HG03095 (cell line): ENCODE data around the gene ACACB.

Experiments
- ATAC-seq: cut with Tn5 transposase; IDR thresholded peaks from one replicate; pipeline ENCODE4 v1.9.1; 2021; ENCODE audit warnings: moderate library complexity; ENCODE audit not compliant: unreplicated experiment

Gene ACACB

GRCh38 chr12:109247831-109248654, 131.7 kb downstream of the ACACB start:
- ATAC-seq, result no peak

DNA sequence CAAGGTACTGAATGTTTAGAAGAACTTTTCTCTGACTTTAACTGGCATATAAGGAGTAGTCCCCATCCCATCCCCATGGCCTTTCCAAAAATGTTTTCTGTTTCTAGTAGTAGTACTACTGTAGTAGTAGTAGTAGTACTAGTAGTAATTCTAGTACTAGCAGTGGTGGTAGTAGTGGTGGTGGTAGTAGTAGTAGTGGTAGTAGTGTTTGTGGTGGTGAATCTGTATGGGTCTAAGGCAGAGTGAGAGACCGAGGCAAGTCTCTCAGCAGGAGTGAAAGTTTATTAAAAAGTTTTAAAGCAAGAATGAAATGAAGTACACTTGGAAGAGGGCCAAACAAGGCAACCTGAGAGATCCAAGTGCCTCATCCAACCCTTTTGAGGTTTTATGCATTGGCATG, 134.1 kb downstream of the ACACB start:
- no peak for ATAC-seq

GRCh38 chr12:109252799-109253198, 136.4 kb downstream of the ACACB start:
- ATAC-seq, result no peak

GRCh38 chr12:109253913-109254544, 137.6 kb downstream of the ACACB start:
- ATAC-seq, result no peak

DNA sequence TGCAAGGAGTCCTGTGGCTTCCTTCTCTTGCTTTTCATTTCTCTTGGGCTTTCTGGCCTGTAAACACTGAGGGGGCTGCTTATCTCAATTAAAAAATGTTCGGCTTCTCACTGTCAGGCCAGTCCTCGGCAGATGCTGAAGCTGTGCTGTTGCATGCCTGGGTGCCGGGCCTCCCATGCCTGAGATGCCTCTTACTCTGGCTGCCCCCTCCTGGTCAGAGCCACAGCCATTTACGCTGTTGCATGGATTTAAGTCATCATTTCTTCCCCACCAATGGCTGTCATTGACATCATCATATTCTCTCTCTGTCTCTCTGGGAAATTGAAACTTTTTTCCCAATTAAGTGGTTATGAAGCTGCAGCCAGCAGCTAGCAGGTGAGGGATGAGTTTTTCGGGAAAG, 139.0 kb downstream of the ACACB start:
- ATAC-seq, result no peak

GRCh38 chr12:109256011-109256410, 139.6 kb downstream of the ACACB start:
- no peak for ATAC-seq

- no peak for ATAC-seq
Observed at GRCh38 chr12:109258201-109258600, 141.8 kb downstream of the ACACB start.

DNA sequence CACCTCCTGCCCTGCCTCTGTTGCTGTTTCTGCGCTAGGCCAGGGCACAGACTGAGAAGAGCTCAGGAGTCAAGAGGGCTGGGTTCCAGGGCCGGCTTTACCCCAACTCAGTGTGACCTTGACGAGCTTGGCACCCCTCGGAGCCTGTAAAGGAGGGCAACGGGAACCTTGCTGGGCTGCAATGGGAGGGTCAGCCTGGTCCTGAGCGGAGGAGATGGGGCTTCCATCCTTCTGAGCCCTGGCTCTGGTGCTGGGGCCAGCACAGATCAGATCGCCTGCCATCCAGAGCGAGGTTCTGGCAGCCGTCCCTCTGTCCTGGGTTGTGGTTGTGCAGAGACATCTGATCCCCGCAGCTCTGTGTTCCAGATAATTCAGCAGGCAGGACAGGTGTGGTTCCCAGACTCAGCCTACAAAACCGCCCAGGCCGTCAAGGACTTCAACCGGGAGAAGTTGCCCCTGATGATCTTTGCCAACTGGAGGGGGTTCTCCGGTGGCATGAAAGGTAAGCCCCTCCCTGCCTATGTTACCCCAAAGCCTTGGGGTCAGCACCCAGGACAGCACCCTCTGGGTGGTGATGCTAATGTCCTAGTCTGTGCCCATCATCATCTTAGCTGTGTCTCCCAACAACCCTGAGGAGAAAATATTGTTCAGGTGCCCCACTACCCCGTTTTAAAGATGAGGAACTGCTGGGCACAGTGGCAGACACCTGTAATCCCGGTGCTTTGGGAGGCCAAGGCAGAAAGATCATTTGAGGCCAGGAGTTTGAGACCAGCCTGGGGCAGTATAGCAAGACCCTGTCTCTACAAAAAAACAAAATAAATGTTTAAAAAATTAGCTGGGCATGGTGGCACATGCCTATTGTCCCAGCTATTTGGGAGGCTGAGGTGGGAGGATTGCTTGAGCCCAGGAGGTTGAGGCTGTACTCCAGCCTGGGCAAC, 142.5 kb downstream of the ACACB start:
- ATAC-seq, result no peak

- ATAC-seq, result no peak
Observed at GRCh38 chr12:109259545-109259895, 143.1 kb downstream of the ACACB start.

GRCh38 chr12:109261087-109261486, 144.7 kb downstream of the ACACB start:
- ATAC-seq, result no peak

GRCh38 chr12:109261939-109262338, 145.6 kb downstream of the ACACB start:
- no peak for ATAC-seq

GRCh38 chr12:109263439-109263838, 147.1 kb downstream of the ACACB start:
- no peak for ATAC-seq

DNA sequence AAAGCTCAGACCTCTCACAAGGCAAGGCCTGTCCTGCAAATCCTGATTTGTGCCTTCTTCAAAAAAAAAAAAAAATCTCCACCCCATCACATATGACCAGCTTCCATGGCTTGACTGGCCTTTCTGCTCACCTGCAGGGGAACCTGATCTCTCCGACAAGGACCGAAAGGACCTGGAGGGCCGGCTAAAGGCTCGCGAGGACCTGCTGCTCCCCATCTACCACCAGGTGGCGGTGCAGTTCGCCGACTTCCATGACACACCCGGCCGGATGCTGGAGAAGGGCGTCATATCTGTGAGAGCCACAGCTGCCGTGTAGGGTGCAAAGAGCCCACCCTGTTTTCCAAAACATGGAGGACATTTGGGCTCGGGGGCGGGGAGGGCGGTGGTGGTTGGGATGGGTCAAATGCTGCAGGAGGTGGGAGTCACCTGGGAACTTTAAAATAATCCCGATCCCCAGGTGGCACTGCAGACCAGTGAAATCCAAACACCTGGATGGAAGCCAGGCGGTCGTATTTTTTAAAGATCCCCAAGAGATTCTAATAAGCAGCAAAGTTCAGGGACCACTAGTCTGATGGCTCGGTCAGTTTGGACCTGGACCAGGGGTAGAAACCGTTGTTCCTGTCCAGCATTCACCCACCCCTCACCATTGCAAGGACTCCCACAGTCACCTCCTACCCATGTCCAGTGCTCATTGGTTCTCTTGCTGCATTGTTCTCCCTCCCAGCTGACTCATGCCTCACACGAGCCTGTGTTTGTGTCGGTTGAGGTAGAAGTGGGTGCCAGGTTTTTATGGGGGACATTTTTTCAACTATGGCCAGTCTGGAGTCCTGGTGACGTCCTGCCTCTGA, 147.9 kb downstream of the ACACB start:
- no peak for ATAC-seq

GRCh38 chr12:109264943-109265650, 148.7 kb downstream of the ACACB start:
- no peak for ATAC-seq

DNA sequence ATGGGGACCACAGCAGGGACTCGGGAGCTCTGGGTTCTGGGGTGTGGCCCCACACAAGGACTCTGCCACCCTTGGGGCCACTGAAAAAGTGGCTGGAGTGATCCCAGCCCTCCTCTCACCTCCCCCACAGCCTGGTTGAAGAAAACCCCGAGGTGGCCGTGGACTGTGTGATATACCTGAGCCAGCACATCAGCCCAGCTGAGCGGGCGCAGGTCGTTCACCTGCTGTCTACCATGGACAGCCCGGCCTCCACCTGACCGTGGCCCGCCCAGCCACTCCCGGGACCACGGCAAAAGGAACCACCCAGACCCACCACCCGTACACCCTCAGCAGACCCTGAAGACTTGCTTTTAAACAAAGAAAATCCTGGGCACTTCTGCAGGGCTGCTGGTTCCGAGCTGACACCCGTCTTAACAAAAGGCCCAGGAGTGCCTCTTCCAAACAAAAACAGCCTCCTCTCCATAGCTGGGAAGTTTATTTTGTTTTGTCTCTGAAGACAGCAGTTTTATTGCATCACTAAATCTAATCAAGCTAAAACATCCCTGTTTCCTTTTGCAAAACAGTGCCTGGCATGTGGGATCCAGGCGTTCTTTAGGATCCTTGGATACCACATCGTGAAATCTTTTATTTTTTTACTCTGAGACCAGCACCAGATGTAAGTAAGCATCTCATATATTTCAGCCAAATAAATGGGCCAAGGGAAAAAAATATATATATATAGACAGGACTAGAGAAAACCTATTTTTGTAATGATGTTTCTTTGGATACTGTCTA, 149.9 kb downstream of the ACACB start:
- ATAC-seq, result no peak

- no peak for ATAC-seq
Observed at GRCh38 chr12:109267361-109267760, 151.0 kb downstream of the ACACB start.

GRCh38 chr12:109268896-109269295, 152.5 kb downstream of the ACACB start:
- no peak for ATAC-seq

DNA sequence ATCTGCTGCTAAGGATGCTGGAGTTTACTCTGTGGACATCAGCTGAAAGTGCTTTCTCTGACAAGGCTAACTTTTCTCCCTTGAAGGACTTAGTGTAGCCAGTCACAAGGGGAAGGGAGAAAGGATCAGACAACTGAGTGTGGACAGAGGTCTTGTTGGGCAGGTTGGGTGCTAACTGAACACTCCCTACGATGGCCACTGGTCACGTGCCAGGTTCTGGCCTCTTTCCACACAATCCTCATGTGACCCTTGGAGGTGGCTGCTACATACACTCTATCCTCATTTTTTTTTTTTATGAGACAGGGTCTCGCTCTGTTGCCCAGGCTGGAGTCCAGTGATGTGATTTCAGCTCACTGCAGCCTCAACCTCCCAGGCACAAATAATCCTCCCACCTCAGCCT, 153.0 kb downstream of the ACACB start:
- no peak for ATAC-seq

GRCh38 chr12:109270494-109270893, 154.1 kb downstream of the ACACB start:
- no peak for ATAC-seq
